Body of pancreas (tissue), 4 donors: ENCODE data around the gene RABL3.

Source experiments
- POLR2A ChIP-seq, 3 donors: fragments of 450-650 bp; IDR thresholded peaks; one replicate each; pipeline ENCODE4 v1.6.1; 2016; ENCODE audit warnings: antibody characterized with exemption in 3 of 3, mild to moderate bottlenecking in 2 of 3
- TF ChIP-seq, protein P1 (sequence below), 7 experiments: fragments of 450-650 bp in 4 of 7; fragments of 200-600 bp in 3 of 7; sonication (generic) in 3 of 7; IDR thresholded peaks; one replicate each; pipeline ENCODE4 v1.5.1; 2016 to 2019; ENCODE audit warnings: antibody characterized with exemption in 7 of 7

DNA sequence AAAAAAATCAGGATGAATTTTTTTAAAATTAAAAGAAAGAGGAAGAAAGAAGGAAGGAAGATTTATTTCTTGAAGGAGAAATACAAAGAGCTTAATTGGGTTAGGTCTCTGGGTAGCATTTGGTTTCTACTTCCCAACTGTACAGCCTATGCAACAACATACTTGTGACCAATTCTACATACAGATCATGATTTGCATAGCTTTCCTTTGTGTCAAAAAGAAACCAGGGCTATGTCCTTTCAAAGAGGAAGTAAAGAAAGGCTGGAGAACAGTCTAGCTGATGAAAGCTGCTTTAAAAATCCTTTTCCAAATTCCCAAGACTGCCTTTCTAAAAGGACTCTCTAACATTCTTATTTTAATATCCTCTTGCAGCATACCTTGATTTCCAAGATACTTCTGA is 54.2 kb downstream of the RABL3 start:
- no peak for TF ChIP-seq POLR2A (IDR thresholded peaks at IDR 0.05)
- TF ChIP-seq, protein P1, sequence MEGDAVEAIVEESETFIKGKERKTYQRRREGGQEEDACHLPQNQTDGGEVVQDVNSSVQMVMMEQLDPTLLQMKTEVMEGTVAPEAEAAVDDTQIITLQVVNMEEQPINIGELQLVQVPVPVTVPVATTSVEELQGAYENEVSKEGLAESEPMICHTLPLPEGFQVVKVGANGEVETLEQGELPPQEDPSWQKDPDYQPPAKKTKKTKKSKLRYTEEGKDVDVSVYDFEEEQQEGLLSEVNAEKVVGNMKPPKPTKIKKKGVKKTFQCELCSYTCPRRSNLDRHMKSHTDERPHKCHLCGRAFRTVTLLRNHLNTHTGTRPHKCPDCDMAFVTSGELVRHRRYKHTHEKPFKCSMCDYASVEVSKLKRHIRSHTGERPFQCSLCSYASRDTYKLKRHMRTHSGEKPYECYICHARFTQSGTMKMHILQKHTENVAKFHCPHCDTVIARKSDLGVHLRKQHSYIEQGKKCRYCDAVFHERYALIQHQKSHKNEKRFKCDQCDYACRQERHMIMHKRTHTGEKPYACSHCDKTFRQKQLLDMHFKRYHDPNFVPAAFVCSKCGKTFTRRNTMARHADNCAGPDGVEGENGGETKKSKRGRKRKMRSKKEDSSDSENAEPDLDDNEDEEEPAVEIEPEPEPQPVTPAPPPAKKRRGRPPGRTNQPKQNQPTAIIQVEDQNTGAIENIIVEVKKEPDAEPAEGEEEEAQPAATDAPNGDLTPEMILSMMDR (IDR thresholded peaks at IDR 0.05) = no peak
